HG02623 (cell line): ENCODE measurements around the gene MRTFA.

ENCODE experiments used
- ATAC-seq: cut with Tn5 transposase; IDR thresholded peaks from one replicate; pipeline ENCODE4 v1.9.1; 2021; ENCODE audit warnings: moderate library complexity; ENCODE audit not compliant: unreplicated experiment

MRTFA gene

DNA sequence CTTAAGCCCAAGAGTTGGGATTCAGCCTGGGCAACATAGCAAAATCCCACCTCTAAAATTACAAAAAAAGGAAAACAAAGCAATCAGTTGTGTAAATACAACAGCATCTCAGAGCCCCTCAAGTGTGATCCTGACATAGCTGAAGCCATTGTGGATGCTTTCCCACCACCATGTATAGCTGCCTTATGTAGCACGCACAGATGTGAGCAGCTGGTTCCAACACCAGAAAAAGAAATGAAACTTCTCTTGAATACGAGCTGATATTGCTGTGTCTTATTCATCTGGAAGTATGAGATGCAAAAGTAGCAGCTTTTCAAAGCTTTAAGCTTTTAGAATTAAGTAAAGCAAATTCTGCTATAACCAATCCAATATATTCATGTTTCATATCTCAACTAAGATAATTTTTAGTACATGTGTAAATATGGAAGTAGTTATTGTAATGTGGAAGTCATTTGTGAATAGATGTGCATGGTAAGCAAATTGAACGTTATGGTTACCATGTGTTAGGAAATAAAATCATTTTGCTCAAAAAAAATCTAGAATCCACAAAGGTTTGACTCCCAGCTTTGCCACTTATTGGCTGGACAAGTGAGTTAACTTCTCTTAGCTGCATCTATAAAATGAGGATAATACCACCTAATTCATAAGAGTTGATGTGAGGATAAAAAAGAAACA is 203.0 kb downstream of the MRTFA start:
- no peak for ATAC-seq

DNA sequence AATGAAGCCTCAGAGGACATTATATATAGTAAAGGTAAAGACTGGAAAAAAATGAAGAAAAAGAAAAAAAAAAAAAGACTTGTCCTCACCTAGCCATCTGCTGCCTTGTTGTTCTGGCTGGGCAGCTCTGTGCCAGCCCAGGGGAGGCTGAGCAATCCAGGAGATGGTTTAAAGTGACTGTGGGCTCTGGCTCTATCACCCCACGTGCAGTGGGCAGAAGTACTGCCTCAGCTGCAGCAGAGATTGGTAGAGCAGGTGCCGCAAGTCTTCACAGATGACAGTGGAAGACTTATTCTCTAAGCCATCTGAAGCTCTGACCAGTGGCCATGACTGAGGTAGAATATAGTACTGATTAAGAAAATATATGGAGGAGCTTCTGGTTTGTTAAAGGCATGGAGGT is 203.9 kb downstream of the MRTFA start:
- no peak for ATAC-seq

DNA sequence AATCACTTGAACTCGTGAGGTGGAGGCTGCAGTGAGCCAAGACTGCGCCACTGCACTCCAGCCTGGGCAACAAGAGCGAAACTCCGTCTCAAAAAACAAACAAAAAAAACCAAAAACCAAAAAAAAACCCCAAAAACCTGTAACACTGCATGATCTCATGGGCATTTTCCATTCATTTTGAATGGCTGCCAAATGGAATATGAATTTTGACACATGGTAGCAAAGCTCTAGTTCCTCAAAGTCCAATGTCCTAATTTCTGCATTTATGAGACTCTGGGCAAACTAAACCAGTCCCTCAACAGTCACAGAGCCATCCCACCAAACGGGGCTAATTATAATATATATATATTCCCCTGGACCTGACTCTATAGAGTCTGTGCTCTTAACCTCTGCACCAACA is 204.4 kb downstream of the MRTFA start:
- ATAC-seq = no peak

DNA sequence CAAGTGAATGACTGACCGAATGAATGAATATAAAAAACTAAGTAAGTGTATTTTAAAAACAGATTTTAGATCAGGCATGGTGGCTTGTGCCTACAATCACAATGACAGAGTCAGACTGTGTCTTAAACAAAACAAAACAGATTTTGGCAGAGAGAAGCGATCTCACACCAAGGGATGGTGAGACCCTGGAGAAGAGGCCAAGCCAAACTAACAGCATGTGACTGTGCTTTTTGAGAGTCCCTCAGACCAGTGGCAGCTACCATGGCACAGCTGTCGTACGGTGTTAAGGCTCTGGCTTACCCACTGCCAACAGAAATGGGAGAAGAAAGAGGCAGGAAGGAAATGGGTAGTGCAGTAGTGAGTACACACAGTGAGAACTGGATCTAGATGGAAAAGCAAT is 205.5 kb downstream of the MRTFA start:
- ATAC-seq = no peak

DNA sequence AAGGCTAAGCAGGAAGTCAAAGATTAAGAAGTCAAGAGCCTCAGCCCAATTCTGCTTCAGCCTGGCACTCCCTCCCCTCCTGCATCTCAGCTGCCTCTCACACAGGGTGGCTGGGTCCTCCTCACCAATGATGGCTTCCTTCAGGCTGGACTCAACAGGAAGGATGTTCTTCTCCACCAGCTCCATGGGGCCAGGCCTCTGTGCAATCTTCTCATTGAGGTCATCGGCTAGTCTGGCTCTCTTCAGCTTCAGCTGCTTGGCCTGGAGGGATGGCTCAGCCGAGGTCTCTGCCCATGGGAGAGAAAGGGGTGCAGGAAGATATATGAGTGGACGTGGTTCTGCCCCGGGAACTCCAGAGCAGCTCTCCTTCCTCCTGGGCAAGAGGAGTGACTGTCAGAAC is 207.0 kb downstream of the MRTFA start:
- no peak for ATAC-seq

DNA sequence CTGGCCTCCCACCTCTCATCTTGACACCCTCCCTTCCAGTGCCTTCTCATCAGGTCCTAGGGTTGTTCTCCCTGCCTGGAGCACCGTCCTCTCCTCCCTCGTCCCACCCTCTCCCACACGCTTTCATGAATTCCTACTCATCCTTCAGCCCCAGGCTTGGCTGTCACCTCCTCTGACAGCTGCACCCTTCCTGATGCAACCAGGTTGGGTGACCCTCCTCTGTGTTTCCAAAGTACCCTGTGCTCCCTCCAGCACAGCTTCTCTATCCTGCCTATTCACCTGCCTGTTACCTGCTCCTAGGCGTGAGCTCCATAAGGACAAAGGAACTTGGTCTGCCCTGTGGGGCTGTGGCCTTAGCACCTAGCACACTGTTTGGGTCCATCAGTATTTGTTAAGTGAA is 207.7 kb downstream of the MRTFA start:
- no peak for ATAC-seq

DNA sequence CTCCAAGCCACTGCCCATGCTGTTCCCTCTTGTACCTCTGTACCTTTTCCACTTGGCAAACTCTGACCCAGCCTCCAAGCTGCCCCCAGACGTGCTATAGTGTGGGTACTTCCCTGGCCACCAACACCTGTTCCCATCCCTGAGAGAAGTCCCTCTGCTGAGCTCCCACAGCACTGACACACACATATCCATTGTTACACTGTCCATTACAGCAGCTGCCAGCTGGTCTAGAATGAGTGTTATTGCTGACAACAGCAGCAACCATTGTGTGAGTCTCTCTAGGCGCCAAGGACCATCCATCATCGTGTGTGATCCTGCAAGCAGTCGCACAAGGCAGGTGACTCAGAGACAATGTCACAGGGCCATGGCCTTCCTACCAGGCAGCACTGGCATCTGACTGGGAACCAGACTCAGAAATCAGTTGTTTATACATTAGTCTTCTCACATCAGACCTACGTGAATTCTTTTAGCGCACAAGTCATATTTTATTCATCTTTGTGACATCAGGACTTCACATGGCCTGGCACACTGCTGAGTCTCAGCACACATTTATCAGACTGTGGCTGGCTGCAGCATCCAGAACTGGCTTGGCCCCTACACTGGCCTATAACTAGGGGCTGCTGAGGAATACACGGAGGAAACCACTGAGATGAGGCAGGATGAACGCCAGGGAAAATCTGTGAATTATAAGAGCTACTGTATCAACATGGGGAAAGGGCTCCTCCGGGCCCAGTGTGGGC is 209.8 kb downstream of the MRTFA start:
- no peak for ATAC-seq

DNA sequence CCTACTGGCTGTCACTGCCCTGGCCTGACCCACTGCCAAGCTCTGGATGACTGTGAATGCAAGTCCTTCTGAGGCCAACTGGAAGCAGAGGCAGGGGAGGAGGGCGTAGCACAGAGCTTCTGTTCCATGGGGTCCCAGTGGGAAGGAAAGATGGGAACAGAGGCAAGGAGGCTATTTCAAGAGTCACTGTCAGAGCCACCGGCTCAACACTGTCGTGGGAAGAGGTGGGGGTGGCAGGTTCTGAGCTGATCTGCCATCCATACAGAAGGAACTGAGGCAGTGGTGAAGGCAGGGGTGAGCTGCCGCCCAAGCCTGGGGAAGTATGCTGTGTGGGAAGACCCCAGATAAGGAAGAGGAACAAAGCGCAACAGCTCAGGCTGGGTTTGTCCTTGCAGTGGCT is 211.4 kb downstream of the MRTFA start:
- no peak for ATAC-seq

DNA sequence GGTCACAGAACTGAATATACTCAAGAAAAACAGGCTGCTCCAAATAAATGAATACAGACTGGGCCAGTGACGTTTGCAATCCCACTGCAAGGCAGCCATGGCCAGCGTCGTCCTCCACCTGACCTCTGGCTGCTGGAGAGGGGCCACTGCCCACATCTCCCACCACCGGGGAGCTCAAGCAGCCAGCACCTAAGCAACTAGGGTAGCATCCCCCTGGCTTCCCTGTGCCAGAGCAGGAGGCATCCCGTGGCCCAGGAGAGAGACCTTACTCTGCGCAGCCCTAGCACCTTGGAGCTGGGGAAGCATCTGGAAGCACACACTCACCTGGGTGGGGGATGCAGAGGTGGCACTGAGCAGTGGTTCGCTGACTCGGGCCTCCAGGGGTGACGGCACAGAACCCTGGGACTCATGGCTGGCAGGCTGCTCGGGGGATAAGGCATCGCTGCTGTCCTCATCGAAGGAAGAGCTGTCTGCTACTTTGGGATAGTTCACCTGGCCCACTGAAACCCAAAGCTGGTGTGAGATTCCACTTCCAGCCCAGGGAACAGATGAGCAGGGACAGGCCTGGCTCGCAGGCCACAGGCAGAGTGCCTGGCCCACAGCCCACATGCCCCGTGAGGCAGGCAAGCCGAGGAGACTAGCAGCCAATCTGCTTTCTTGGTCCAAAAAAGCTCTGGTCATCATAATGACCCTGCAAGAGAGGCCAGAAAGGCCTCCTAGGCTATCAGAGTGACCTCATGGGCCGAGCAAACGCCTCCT is 212.5 kb downstream of the MRTFA start:
- no peak for ATAC-seq

DNA sequence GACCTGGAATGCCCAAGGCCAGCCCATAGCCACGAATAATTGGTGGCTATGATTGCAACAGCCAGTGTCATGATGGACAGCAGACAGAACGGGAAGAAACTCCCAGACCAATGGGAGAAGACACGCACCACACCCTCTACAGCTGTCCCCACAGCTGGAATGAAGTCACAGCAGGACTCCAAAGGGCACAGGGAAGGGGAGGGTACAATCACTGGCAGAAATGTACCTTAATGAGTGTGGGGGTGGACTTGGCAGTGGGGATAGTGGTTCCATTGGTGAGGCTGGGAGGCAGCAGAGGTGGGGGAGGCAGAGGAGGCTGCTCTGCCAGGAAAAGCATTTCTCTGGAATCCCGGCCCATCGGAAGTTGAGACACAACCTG is 213.2 kb downstream of the MRTFA start:
- ATAC-seq = no peak

DNA sequence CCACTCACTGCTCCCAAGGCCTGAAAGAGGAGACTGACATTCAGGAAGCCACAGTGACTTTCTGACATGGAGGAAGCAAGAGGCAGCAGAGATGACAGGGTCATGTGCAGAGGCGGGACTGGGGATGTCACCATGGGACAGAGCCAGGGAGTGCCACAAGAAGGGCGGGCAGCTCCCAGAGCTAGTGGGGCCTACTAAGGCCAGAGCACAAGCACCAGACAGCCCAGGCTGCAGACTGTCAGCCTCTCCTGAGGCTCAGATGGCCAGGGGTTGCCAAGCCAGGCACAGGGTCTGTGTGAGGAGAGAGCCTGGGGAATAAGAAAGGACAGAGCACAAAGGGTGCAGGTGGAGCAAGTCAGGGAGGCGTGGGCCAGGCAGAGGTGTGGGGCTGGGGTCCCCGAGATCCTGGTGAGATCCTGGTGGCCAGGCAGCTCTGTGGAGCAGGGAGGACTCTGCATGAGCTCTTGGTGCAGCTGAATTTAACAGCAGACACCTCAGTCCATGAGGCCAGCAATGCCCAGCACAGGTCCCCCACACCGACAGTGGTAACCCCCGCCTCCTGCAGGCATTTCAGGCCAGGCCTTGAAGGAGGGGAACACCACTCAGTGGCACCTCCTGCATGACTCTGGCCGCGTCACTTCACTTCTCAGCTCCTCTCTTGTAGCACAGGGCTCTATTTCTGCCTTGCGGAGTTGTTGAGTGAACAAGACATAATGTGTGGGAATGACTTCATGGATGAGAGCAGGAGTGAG is 213.8 kb downstream of the MRTFA start:
- no peak for ATAC-seq

DNA sequence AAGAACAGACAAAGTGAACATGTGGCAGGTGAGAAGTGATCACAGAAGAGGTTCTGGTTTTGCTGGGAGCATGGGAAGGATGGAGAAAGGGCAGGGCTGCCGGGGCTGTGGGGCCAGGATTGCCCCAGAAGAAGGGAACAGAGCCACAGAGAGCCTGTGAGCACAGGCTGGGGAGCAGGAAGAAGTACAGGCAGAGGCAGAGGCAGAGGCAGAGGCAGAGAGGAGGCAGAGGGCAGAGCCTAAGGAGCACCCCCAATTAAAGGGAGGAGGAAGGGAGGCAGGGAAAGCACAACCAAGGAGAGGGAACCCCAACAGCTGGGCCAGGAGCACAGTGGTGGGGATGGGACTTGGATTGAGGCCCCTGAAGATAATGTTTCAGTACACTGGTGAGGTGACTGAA is 214.6 kb downstream of the MRTFA start:
- ATAC-seq = no peak

DNA sequence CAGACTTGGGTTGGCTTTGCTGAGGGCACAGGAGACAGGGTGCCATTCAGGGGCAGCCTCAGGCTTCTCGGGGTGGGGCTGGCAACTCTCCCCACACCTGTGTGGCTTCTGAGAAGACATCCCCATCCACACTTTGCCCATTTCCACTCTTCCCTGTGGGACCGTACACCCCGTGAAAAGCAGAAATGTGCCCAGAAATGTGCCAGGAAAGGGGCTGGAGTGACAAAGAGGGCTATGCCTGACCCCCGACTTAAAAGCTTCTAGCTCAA is 215.5 kb downstream of the MRTFA start:
- ATAC-seq = no peak

DNA sequence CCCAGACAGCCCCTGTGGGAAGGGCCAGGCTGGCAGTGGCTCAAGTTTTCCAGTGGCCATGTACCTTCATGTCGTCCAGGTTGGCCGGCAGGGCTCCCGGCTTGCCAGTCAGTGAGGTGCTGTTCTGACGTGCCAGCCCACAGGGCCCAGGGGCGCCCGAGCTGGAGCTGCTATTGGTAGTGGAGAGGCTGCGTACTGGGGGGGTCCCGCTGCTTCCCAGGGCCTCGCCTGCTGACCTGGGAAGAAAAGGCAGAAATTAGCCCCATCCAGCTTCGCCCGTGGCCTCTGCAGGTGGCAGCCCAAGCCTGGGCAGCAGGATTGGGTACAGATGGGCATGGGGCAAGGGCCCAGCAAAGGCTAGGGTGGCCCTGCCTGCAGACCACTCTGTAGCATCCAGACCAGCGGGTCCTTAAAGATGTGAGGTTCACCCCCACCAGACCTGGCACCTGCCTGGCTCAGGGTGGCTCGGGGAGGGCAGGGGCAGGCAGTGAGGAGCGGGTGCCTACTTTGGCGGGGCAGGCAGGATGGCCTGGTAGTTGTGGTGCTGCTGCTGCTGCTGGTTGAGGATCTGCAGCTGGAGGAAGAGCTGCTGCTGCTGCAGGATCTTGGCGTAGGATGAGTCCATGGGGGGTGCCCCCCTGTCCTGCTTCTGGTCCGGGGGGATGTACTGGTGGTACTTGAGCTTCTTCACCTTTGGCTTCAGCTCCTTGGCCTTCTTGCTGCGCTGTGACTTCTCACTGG is 216.0 kb downstream of the MRTFA start:
- no peak for ATAC-seq

DNA sequence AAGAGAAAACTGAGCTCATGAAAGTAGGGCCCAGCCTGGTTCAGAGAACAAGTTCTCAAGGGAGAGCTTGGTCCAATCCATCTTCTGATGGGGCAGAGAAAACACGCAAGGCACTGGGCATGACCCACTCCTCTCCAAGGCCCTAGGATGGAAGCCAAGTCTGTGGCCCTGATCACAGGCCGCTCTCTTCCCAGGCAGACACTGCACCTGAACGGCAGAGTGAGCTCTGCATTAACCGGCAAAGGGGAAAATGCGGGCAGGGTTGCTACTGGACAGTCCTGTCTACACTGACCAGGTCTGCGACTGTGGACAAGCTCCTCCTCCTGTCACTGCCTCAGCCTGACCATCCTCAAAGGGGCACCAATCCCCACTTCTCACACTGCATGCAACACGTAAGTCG is 216.8 kb downstream of the MRTFA start:
- no peak for ATAC-seq

DNA sequence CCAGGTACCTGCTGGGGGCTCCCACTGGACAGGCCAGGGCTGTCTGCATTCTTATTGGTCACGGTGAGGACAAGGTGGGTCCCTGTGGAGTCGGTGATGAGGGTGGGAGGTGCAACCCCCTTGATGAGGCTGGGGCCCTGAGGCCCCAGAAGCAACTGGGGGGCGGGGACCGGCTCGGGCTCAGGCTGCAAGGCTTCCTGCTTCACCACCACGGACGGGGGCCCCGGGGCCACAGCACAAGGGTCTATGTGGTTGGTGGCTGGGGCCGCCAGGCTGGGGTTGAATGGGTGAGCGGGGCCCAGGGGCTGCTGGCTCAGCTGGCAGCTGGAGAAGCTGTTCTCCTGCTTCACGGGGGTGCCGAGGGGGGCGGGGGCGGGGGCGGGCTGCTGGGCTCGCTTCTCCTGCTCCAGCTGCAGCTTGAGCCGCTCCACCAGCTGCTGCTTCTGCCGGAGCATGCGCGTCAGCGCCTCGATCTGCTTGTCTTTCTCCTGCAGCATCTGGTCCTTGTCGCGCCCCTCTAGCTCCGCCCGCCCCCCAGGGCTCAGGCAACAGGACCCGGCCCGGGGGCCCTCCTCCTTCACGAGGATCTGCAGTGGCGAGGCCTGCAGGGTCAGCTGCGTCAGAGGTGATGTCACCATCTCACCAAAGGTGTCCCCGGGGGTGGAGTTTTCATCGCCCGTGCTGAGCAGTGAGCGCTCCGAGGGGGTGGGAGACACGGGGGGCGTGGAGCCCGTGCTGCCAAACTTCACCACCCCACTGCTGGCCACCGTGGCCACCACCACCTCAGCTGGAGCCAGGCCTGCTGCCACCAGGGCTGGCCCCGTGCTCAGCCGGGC is 217.9 kb downstream of the MRTFA start:
- no peak for ATAC-seq

DNA sequence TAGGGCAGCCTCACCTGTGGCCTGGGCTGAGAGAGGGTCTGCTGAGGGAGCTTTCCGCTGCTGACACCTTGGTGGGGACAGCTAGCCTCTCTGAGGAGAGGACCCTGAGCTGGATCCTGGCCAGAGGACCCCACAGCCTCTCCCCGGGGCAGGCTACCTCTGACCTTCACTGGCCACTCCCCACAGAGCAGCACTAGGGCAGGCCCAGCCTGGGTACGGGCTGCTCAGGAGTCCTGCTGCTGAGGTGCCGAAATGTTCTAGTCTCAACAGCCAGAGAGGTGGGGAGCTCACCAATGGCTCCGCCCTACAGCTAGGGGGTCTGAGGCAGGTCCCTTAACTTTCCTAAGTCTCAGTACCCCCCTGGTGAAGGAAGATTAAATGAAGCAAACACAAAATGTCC is 218.6 kb downstream of the MRTFA start:
- ATAC-seq = no peak

DNA sequence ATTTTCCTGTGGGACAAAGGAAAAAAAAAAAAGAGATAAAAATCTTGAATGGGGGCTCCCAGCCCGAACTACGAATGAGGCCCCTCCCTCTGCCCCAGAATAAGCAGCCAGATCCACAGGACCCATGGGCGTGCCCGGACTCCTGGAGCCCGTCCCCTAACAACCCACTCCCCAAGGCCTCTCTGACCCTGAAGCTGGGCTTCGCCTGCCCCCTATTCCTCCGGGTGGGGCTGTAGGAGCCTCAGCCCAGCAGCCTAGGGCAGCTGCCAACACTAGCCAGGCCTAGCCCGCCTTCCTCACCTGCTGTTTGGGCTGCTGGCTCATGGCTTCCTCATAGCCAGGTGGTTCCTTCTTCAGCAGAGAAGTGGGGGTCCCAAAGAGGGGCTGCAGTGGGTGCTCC is 219.5 kb downstream of the MRTFA start:
- ATAC-seq = no peak

DNA sequence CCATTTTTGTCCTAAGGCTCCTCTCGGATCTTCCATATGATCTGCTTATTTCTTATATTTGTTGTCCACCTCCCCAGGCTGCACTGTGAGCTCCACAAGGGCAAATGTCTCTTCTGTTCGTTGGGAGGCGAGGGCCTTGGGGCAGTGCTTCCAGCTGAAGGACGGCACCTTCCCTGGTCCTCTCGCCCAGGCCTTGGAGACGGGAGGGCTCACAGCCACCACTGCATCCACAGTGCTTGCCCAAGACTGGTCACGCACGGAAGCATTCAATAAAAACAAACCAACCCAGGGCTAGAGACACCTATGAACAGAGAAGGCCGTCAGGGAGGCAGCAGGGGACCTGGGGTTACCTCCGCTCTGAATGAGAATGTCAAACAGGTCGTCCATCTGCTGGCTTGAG is 219.9 kb downstream of the MRTFA start:
- ATAC-seq = no peak

DNA sequence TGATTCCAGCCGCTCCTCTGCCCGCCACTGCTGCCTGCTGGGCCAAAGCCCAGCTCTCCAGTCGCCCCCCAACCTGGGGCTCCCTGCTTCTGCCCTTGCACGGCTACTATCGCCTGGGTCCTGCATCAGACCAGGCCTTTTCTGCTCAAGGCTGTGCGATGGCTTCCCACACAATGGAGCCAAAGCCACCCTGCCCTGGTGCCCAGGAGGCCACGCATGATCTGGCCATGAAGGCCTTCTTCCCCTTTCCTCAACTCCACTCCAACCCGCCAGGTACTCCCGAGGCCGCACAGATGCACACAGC is 220.3 kb downstream of the MRTFA start:
- ATAC-seq = no peak
